RPMI7951 (cell line): Measurements from ENCODE around the gene MAIP1. TPM values are rescaled to one million over a fixed set of nuclear protein-coding genes. Genes with fewer than 3 reads are reported as not detected.

Experiments used
- DNase-seq: peaks from one replicate; pipeline ENCODE4 v3.0.0-alpha.2; 2012; ENCODE audit warnings: low read depth
- total RNA-seq: library from RNA; depleted of rRNA; stranded (reverse); fragments of >200 nt; shearing (Covaris generic); gene quantifications from 2 replicates; pipeline ENCODE4 v1.2.3, GENCODE V29; 2014; rRNA removed

The MAIP1 gene
- total RNA-seq, 1 experiment from 2014 or later: 40.6 TPM

DNA sequence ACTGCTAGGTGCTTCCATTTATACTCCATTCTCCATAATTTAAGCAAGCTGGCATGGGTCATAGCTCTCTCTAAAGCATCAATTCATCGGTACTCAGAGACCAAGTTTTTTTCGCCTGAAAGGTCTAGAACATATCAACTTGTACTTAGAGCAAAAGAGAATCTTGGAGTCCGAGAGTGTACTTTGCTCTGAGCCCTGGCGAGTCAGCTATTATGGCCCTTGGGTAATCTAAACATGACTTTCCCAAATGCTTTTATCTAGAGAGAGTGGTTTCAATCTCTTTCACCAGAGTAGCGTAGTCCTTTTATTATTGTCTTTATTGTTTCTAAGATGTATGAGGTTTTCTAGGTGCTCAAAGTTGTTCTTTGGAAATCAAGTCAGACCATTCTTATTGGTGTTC is 34.4 kb downstream of the MAIP1 start:
- DNase-seq: no peak

GRCh38 chr2:199991691-199992090 is 36.3 kb downstream of the MAIP1 start:
- DNase-seq: no peak

DNA sequence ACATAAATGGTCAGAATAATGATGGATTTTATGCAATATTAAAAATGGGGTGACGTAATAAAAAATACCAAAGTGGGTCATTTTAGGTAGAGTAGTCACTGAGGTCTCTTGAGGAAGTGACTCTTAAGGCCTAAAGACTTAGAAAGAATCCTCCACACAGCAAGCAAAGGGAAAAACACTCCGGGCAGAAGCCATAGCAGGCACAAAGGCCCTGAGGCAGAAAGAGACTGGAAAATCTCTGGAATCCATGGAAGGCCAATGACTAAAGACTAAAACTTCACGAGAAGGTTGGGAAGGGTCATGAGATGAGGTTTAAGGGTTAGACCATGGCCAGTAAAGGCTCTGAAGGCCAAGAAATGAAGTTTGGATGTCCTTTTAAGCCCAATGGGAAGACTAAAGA is 36.9 kb downstream of the MAIP1 start:
- DNase-seq: no peak

- no peak for DNase-seq
Measured at GRCh38 chr2:199994371-199994770, 39.0 kb downstream of the MAIP1 start.

DNA sequence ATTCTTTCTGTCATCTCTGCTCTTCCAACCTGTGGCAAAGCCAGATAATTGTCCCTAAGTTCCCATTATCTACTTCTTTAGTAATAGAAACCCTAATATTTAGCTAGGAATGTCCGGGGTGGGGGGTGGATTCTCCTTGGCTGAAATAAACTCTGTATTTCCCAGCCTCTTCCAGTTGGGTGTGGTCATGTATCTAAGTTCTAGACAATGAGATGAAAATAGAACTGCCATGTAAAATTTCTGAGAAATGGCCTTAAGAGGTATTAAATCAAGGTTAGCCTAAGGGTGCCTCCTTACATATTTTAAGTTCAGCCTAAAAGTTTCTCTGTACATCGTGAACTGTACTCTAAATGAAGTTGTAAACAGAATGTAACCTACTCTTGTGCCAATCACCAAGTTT is 39.5 kb downstream of the MAIP1 start:
- DNase-seq: no peak

- no peak for DNase-seq
Measured at GRCh38 chr2:199997296-199997695, 41.9 kb downstream of the MAIP1 start.

- no peak for DNase-seq
Measured at GRCh38 chr2:199999166-199999565, 43.8 kb downstream of the MAIP1 start.

- no peak for DNase-seq
Measured at GRCh38 chr2:200000444-200001163, 45.2 kb downstream of the MAIP1 start.

DNA sequence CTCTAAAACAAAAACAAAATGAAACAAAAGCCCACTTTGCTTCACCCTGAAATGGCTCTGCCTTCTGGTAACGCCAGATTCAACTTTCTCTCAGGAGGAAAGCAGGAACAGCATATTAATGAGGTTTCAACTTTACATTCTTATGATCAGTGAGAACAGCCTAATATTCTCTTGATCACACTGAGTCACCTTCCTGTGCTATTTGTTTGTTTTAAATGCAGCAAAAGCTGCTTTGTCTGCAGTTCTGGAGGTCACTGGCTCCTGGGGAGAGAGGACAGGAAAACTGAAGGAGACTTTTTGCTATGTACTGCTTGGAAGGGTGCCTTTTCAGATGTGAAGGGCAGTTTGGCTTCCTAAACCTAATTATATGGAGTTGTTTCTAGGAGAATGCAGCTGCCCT is 48.1 kb downstream of the MAIP1 start:
- no peak for DNase-seq

- no peak for DNase-seq
Measured at GRCh38 chr2:200005675-200006074, 50.3 kb downstream of the MAIP1 start.

- no peak for DNase-seq
Measured at GRCh38 chr2:200007306-200007705, 51.9 kb downstream of the MAIP1 start.

DNA sequence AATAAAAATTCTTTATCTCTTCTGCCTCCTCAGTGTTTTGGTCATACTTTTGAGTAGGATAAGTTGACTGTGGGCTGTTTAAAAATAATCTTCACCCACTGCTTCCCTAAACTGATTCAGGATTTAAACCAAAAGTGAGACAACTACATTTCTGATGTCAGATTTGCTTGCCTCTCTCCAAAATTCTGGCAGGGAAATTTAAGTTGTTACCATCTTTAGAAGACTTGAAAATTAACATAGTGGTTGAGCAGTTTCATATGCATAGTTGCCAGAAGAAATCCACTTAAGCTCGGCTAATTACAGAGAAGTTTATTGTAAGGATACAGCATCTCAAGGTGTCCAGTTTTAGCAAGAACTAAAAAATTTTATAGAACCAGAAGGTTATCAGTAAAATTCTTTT is 57.0 kb downstream of the MAIP1 start:
- no peak for DNase-seq

Other genes with a start within 250 kb of the MAIP1 start
- 3.0 and 3.1 TPM in 2 replicates for gene FTCDNL1, start 104.4 kb upstream of the MAIP1 start, total RNA-seq
- gene C2orf69, start 44.3 kb upstream of the MAIP1 start, total RNA-seq: 22.5 and 22.6 TPM in 2 replicates
- 9.0 and 9.1 TPM in 2 replicates for gene TYW5, start 91 bp upstream of the MAIP1 start, total RNA-seq